Fibroblast of lung (primary cell): ENCODE data around the gene EPB41.

Source experiments
- CTCF ChIP-seq, 2 donors: IDR thresholded peaks in 1 of 2; conservative IDR thresholded peaks in 1 of 2; 1 replicate in 1 of 2; 2 replicates in 1 of 2; pipeline ENCODE4 v1.5.1; 2011 to 2012; ENCODE audit warnings: low read length in 2 of 2, control low read depth in 1 of 2, inconsistent platforms in 1 of 2, low read depth in 1 of 2, mild to moderate bottlenecking in 1 of 2
- EZH2 ChIP-seq: IDR thresholded peaks from 2 replicates; pipeline ENCODE4 v1.5.1; 2012; ENCODE audit warnings: low read length, control low read depth, mild to moderate bottlenecking; ENCODE audit errors: missing control alignments

- TF ChIP-seq CTCF (conservative IDR thresholded peaks at IDR 0.05 in 1 of 2, IDR thresholded peaks at IDR 0.05 in 1 of 2; ENCODE audit: low read depth in 1 of 2, low read length in 2 of 2) (no peak), EZH2 (no peak)
These were observed 67.8 kb downstream of the EPB41 start for GRCh38 chr1:28982198-28982597.
